GM19239 (cell line): ENCODE measurements around the gene UBA1.

Experiments
- DNase-seq: peaks from one replicate; pipeline ENCODE4 v3.0.0; 2011; ENCODE audit warnings: low spot score; ENCODE audit not compliant: insufficient read length
- FAIRE-seq: peaks from 2 replicates; lab custom pipeline; 2011; peaks lifted over from hg19 to GRCh38; lab: Jason Lieb, UNC

The UBA1 gene

DNA sequence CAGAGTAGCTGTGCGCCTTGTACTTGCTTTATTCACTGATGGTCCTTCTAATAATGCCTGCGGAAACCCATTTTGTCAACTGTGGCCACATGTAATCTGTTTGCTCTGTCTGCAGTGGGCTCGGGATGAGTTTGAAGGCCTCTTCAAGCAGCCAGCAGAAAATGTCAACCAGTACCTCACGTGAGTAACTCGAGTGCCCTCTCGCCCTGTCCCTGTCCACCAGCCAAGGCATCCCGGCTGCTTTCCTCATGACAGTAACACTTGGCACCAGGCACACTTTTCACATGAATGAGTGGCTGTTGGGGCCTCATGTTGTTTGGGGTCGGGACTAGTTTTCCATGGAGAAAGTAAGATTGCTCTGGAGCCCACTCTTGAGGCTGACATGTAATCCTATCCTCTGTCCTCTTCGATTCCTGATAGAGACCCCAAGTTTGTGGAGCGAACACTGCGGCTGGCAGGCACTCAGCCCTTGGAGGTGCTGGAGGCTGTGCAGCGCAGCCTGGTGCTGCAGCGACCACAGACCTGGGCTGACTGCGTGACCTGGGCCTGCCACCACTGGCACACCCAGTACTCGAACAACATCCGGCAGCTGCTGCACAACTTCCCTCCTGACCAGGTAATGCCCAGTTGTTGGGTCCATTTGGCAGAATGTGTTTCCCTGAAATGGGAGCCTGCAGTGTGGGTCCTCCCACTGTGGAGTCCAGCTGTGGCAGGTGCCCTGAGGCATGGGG lies 16.0 kb downstream of the UBA1 start:
- FAIRE-seq (no peak), DNase-seq (no peak)

DNA sequence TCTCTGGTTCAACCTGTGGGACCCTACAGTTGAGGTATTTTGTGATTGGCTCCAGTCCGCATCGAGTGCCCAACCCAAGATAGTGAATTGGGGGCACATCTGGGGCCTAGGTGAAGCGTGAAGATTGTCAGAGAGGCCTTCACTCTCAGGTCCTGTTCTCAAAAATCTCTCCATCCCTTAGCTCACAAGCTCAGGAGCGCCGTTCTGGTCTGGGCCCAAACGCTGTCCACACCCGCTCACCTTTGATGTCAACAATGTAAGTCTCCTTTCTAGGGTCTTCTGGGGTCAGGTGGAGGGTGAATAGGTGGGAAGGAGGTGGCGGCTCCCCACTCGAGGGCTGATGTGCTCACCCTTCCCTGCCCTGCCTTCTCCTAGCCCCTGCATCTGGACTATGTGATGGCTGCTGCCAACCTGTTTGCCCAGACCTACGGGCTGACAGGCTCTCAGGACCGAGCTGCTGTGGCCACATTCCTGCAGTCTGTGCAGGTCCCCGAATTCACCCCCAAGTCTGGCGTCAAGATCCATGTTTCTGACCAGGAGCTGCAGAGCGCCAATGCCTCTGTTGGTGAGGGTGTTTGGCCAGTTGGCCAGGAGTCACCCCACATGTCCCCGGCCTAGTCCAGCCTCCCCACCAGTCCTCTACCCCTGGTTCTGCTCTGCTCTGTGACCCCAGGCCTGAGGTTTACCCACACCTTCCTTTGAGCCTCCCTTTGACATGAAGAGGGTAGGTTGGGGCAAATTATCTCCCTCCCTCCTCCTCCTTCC lies 17.2 kb downstream of the UBA1 start:
- FAIRE-seq, result no peak
- no peak for DNase-seq

DNA sequence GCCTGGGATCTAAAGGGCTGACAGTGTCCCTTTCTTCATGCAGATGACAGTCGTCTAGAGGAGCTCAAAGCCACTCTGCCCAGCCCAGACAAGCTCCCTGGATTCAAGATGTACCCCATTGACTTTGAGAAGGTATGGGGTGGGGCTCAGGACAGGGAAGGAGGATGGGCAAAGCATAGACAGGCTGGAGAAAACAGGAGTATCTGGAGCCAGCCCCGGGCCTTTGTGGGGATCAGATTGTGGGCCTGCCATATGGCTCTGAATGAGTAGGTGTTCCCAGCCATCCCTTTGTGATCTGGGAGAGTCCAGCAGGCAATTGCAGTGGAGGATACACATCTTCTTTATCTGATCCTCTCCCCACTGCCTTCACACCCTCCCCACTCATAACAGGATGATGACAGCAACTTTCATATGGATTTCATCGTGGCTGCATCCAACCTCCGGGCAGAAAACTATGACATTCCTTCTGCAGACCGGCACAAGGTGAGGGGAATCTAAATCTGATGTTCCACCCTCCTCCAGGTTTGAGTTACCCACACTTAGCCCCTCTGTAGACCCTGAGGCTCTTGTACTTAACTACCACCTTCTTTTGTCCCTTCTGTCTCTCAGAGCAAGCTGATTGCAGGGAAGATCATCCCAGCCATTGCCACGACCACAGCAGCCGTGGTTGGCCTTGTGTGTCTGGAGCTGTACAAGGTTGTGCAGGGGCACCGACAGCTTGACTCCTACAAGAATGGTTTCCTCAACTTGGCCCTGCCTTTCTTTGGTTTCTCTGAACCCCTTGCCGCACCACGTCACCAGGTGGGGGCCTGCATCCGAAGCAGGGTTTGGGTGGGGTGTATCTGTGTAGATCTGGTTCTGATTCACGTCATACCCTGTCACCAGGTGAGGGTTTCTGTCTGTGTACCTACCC lies 19.0 kb downstream of the UBA1 start:
- FAIRE-seq (no peak), DNase-seq (no peak)

DNA sequence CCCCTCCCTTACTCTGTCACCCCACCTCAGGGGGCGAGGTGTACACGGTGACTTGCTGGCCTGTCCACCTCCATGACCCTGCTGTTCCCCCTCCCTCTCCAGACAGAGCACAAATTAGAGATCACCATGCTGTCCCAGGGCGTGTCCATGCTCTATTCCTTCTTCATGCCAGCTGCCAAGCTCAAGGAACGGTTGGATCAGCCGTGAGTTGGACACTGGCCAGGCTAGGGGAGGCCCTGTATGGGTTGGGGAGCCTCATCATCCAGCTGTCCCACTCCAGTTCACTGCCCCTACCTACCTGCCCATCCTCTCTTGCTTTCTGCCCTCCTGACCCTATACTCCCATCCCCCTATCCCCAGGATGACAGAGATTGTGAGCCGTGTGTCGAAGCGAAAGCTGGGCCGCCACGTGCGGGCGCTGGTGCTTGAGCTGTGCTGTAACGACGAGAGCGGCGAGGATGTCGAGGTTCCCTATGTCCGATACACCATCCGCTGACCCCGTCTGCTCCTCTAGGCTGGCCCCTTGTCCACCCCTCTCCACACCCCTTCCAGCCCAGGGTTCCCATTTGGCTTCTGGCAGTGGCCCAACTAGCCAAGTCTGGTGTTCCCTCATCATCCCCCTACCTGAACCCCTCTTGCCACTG lies 20.9 kb downstream of the UBA1 start:
- no peak for DNase-seq
- no peak for FAIRE-seq

DNA sequence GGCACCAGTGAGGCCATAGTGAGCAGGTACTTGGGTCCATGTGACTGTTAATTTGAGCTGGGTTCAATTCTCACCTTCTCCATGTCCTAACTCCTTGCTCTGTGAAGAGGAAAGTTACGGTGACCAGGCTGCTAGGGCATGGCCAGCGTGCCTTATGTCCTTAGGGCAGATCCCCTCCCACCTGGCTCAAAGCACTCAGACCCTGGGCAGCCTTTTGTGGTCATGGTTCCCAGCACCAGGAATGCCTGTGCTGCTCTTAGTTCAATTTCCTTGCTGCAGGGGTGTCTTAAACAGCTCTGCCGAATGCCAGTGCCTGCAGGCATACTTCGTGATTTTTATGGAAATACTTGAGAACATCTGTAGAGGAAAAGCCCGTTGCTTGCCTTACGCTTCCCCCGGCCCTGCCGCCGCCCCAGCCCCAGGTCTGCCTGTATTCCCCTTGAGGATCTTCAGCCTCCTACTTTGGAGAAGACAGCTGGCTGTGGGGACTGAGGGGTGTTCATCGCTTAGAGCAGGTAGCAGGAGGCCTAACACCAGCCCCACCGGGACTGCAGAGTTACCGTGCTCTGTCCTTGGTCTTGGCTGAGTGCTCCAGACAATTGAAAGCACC lies 21.8 kb downstream of the UBA1 start:
- no peak for FAIRE-seq
- no peak for DNase-seq

DNA sequence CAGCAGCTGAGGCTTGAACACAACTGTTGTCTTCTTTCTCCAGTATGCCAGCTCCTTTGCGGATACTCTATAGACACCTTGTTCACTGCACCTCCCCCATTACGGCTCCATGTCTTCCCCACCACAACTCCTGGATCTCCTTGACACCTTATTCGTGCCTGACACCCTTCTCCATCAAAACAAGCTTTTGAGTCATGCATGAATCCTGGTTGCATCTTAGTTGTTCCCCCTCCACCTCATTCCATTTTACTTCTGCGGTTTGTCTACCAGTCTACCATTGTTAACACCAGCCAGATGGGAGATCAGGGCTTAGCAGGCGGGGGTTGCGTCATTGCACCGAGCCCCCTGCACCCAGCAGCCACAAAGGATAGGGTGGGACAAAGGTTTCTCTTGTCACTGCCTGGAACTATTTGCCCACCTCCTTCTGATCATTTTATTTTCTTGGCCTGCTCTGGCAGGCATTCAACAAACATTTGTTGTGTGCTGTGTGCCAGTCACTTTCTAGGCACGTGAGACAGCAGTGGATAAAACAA lies 22.8 kb downstream of the UBA1 start:
- no peak for DNase-seq
- FAIRE-seq, result no peak

DNA sequence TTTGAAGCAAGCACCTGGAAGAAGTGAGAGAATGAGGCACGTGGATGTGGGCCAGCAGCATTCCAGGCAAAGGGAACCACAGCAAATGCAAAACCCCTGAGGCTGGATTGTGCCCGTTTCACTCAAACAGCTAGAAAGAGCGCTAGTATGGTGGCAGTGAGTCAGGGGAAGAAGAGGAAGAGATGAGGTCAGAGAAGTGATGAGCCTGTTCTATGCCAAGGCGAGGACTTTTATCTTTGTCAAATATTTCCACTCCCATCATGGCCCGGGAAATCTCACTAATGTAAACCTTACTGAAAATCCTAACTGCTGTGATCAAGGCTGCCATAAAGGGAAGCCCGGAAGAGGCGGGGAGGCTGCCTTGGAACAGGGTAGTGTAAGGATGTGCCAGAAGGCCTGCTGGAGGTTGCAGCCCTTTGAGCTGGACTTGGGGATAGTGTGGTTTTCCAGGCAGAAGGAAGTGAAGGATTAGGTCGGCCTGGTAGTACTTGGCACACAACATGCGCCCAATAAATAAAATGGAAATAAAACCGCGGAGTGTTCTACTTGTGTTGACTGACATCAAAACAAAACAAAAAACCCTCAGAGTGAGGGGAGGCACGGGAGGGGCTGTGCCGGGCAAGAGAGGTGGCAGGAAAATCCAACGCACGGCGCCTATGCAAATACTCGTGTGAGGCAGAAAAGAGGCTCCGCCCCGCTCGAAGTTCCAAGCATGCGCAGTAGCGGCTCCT lies 23.7 kb downstream of the UBA1 start:
- no peak for FAIRE-seq
- no peak for DNase-seq

DNA sequence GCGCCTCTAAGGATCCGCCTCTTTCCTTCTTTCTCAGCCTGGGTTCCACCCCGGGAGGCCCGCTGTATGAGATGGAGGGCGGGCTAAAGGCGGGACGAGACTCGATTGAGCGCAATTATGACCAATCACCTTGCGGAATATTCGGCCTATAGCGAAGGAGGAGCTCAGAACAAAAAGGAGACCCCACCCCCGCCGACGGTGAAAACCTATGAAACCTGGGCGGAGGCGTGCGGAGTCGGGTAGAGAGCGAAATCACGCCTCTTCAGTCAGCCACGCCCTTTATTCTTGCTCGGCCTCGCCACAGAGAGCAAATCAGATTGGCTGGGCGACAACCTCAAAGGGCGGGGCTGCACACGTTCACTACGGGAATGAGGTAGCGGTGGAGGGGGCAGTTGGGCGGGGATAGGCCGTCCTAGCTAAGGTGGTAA lies 24.2 kb downstream of the UBA1 start:
- FAIRE-seq, result peak; percentile 99
- DNase-seq, result peak; percentile 65

DNA sequence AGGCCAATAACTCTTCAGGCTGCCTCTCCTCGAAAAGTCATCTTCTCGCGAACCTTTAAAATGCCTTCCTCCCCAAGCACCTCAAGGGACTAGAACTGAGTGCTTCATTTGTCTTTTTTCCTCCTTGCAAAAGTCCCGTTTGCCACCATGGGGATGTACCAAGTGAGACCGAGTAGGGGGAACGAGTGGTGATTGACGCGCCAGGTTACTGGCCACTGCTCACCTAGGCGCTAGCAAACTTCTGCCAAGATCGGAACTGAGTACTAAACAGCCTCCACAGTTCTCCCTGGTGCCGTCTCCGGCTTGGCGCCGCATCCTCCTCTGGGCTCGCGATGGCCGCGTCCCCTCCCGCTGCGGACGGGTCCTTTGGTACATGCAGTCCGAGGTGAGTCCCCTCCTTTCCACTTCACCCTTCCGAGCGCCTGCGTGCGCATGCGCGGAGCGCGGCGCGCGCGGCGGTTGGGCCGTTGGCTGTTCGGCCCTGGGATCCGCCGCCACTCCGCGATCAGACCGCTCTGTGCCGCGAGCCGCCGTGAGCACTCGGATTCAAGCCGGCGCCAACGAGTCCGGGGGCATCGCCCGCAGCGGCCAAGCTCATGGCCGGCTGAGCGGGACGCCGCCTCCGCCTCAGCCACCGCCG lies 24.8 kb downstream of the UBA1 start, which contains the start of gene CDK16:
Gene CDK16, plus strand, starts transcription at position 402 of the 640 bp plus-strand sequence. CDS start 4,877 bp downstream, outside the sequence.
- DNase-seq (peak; percentile 69), FAIRE-seq (no peak)

DNA sequence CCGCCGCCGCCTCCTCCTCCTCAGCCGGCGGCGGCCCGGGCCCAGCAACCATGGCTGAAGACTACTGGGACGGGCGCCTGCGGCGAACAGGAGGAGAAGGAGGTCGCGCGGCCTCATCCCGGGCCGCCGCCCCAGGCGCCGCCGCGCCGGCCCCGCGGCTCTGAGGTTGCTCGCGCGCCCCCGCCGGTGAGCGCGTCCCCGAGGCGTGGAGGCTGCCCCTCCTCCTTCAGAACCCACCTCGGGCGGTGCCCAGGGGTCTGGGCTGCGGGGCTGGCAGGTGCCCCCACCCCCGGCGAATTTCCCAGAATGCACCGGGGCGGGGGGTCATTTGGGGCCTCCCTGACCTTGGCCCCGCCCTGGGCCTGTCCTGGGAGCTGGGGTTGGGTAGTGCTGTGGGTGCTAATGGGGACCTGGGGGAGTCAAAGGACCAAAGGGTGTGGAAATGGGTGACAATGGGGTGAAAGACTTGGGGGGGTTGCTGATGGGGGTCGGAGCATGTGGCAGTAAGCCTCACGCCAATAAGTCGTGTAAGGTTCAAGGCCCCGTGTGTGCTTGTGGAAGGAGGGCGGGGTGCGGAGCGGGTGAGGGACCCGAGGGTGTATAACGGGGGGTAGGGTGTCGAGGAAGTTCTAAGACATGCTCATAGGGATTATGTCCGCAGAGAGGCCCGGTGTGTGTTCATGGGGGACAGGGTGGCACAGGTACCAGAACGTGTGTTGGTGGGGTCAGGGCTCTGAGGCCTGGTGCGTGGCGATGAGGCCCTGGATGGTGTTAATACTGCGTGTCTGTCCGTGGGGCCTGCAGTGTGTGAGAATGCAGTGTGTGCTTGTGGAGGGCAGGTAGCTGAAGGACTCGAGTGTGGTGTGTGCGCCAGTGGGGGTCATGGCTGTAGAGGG lies 25.5 kb downstream of the UBA1 start:
- FAIRE-seq, result no peak
- peak; percentile 10 for DNase-seq

DNA sequence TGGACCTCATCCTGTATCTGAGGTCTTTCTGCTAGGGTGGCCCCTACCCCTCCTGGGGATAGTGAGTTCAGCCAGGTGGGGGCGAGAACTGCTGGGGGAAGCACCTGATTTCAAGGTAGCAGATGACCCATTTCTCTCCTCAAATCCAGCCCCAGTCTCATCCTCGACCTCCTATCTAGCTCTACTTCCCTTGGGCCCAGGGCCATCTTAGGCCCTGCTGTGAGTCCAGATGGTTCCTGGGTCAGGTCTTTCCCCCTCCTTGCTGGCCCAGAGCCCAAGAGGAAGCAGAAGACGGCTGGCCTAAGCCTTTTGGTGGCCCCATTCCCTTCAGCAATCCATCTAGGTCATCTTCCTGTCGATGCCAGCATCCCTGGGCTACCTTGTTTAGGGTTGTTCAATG lies 28.1 kb downstream of the UBA1 start:
- FAIRE-seq, result no peak
- no peak for DNase-seq

DNA sequence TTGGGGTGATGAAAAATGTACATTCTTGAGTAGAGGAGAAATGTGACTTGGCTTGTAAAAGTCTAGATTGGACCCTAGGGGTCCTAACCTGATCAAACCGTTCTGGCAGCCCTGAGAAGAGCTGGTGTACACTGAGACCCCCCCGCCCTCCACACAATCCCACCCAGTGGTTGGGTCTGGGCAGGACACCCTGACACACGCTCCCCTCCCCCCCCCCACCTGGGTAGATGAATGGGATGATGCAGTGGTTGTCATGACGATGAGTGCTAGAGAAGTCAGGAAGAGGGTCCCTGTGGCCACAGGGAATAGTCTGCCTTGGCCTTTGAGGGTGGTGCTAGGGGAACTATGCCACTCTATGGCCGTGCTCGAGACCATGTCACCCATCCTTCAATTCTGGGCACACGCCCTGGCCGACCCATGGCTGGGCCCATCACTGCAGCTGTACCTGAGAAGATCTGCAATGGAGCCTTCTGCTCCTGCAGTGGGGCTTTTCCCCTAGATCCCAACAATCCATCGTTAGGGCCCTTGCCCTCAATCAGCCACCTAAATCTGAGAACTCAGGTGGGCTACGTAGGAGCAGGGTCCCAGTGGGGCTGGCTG lies 29.2 kb downstream of the UBA1 start:
- DNase-seq (no peak), FAIRE-seq (no peak)

DNA sequence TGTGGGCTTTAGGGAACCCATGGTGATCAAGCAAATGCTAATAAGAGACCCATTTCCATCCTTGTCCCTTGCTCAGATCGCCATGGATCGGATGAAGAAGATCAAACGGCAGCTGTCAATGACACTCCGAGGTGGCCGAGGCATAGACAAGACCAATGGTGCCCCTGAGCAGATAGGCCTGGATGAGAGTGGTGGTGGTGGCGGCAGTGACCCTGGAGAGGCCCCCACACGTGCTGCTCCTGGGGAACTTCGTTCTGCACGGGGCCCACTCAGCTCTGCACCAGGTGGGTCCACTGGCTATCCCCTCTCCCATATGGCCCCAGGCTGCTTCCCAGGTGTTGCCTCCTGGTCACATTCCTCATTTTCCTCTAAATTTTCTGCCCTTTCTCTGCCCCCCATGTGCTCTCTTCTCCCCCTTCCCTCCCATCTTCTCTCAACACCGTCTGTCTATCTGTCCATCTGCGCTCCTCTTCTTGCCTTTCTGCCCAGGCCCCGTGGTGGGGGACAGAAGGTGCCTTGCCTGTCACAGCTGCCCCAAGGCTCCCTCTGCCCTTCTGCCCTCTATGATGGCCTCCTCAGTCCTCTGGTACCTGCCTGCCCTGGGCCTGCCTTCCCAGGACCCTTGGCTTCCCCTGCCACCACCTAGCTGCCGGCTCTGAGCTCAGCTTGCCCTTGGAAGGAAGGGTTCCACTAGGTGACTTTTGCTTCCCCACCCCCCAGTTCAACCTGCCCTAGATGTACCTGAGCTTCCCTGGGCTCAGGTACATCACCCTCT lies 30.0 kb downstream of the UBA1 start:
- FAIRE-seq (no peak), DNase-seq (no peak)

DNA sequence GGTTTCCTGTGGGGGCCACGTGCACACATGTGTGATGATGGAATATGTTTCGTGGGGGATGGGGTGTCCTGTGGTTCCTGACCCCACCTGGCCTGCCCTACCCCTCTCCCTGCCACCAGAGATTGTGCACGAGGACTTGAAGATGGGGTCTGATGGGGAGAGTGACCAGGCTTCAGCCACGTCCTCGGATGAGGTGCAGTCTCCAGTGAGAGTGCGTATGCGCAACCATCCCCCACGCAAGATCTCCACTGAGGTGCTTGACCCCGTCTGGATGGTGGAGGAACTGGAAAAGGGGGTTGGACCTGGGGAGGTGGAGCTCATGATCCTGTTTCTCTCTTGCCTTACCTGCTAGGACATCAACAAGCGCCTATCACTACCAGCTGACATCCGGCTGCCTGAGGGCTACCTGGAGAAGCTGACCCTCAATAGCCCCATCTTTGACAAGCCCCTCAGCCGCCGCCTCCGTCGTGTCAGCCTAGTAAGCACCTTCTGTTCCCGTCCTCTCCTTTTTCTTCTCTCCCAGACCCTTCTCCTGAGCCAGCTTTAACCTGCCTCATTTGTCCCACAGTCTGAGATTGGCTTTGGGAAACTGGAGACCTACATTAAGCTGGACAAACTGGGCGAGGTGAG lies 30.8 kb downstream of the UBA1 start:
- DNase-seq, result no peak
- no peak for FAIRE-seq

DNA sequence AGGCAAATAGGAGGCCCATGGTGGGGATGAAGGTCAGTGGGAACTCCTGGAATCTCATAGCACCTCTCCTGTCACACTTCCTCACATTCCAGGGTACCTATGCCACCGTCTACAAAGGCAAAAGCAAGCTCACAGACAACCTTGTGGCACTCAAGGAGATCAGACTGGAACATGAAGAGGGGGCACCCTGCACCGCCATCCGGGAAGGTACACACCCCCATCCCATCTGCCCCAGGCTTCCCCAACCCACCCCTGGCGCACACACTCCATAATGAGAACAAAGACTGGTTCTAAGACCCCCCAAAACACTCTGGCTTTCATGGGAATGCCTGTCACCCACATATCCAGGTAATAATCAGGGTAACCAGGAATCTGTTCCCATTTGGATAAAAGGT lies 31.3 kb downstream of the UBA1 start:
- FAIRE-seq, result no peak
- no peak for DNase-seq

DNA sequence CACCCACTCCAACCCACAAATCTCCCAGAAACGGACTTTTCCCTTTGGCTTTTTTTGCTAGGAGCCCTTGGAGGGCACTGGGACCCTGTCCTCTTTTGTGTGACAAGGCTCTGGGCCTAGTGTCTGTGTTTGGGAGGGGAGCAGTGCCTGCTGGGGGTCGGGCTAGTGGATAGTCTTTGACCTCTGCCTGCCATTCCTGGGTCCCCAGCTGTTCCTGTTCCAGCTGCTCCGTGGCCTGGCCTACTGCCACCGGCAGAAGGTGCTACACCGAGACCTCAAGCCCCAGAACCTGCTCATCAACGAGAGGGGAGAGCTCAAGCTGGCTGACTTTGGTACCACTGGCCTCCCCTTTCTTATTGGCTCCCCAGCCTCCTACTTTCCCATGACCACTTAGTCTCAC lies 32.4 kb downstream of the UBA1 start:
- FAIRE-seq, result no peak
- DNase-seq, result no peak
